GM12878 (cell line): ENCODE measurements around the gene PDIA5. TPM values are rescaled to one million over a fixed set of nuclear protein-coding genes. Genes with fewer than 3 reads are reported as not detected.
A peak's percentile ranks its signal among the peaks of the same experiment; 100 is the strongest.

Source experiments
- BACH1 ChIP-seq: fragments of 450-650 bp; IDR thresholded peaks from 2 replicates; pipeline ENCODE4 v1.6.1; 2017; ENCODE audit warnings: mild to moderate bottlenecking, borderline replicate concordance
- CREB1 ChIP-seq: IDR thresholded peaks from 2 replicates; pipeline ENCODE4 v1.6.1; 2012; ENCODE audit warnings: low read depth, mild to moderate bottlenecking, inconsistent platforms
- EED ChIP-seq: sonication (generic); IDR thresholded peaks from 2 replicates; pipeline ENCODE4 v1.6.1; 2016; ENCODE audit warnings: antibody characterized with exemption, low read depth
- ESRRA ChIP-seq: IDR thresholded peaks from 2 replicates; pipeline ENCODE4 v1.6.1; 2012; ENCODE audit warnings: mild to moderate bottlenecking, low read length, improper control_type of control experiment
- HDAC6 ChIP-seq: fragments of 200-600 bp; sonication (generic); IDR thresholded peaks from one replicate; pipeline ENCODE4 v1.8.0; 2017; ENCODE audit warnings: antibody characterized with exemption; ENCODE audit not compliant: unreplicated experiment
- IKZF1 ChIP-seq: fragments of 450-650 bp; conservative IDR thresholded peaks from 2 replicates; pipeline ENCODE4 v1.6.1; 2017; ENCODE audit warnings: antibody characterized with exemption, mild to moderate bottlenecking
- IRF4 ChIP-seq: IDR thresholded peaks from 2 replicates; pipeline ENCODE4 v1.6.1; 2011; ENCODE audit warnings: low read depth, low read length
- NBN ChIP-seq: fragments of 450-650 bp; IDR thresholded peaks from 2 replicates; pipeline ENCODE4 v1.6.1; 2016
- PAX5 ChIP-seq: IDR thresholded peaks from 2 replicates; pipeline ENCODE4 v1.6.1; 2011; ENCODE audit warnings: low read depth, low read length, borderline replicate concordance
- SIX5 ChIP-seq: IDR thresholded peaks from 2 replicates; pipeline ENCODE4 v1.6.1; 2011; ENCODE audit warnings: mild to moderate bottlenecking, low read depth, low read length, moderate library complexity; ENCODE audit not compliant: severe bottlenecking
- SMARCA5 ChIP-seq: fragments of 450-650 bp; IDR thresholded peaks from 2 replicates; pipeline ENCODE4 v1.6.1; 2017; ENCODE audit warnings: mild to moderate bottlenecking
- STAT3 ChIP-seq: IDR thresholded peaks from 2 replicates; pipeline ENCODE4 v1.6.1; 2011; ENCODE audit warnings: low read depth, low read length, improper control_type of control experiment
- TCF12 ChIP-seq: IDR thresholded peaks from 2 replicates; pipeline ENCODE4 v1.6.1; 2011; ENCODE audit warnings: low read depth, mild to moderate bottlenecking, low read length
- YBX1 ChIP-seq: fragments of 450-650 bp; IDR thresholded peaks from 2 replicates; pipeline ENCODE4 v1.6.1; 2016; ENCODE audit warnings: antibody characterized with exemption
- YY1 ChIP-seq: IDR thresholded peaks from 2 replicates; pipeline ENCODE4 v1.6.1; 2011; ENCODE audit warnings: low read depth, mild to moderate bottlenecking, low read length
- ZBTB40 ChIP-seq: fragments of 450-650 bp; IDR thresholded peaks from 2 replicates; pipeline ENCODE4 v1.6.1; 2016; ENCODE audit warnings: mild to moderate bottlenecking, moderate library complexity, borderline replicate concordance
- polyA plus RNA-seq, 11 experiments: library from polyadenylated mRNA; depleted of rRNA in 4 of 11; unstranded in 6 of 11; stranded (reverse) in 5 of 11; fragments of >200 nt; fragmentation: Nextera tagmentation in 4 of 11; fragmentation: Illumina TruSeq in 1 of 11; extraction: Ambion mirVana in 4 of 11; extraction: Trizol in 1 of 11; gene quantifications; 1 replicate in 1 of 11; 2 replicates in 10 of 11; pipeline versions ENCODE4 v1.2.1 to v1.2.3, GENCODE V29; 2011 to 2016; ENCODE audit warnings: inconsistent platforms in 2 of 11, missing spikeins in 2 of 11, low read depth in 1 of 11
- total RNA-seq, 4 experiments: library from RNA; depleted of rRNA in 3 of 4; stranded (reverse); fragments of >200 nt in 3 of 4; fragmentation: Illumina TruSeq in 1 of 4; extraction: Trizol in 1 of 4; gene quantifications; 2 replicates each; pipeline versions ENCODE4 v1.2.1 to v1.2.3, GENCODE V29; 2013 to 2021
- TF ChIP-seq, protein P1 (sequence below): IDR thresholded peaks from 2 replicates; pipeline ENCODE4 v1.6.1; 2012; ENCODE audit warnings: improper control_type of control experiment, low read depth, low read length; ENCODE audit not compliant: insufficient replicate concordance
- TF ChIP-seq, protein P2 (sequence below): fragments of 450-650 bp; IDR thresholded peaks from 2 replicates; pipeline ENCODE4 v1.6.1; 2018; ENCODE audit warnings: borderline replicate concordance, mild to moderate bottlenecking; ENCODE audit not compliant: partially characterized antibody
- TF ChIP-seq, protein P3 (sequence below): IDR thresholded peaks from 2 replicates; pipeline ENCODE4 v1.6.1; 2012; ENCODE audit warnings: low read depth, low read length, improper control_type of control experiment

PDIA5 gene
- total and polyA plus RNA-seq, 10 of the 15 experiments (the other 5 are each of a cell fraction or from before 2014, with no cell fraction given), result 4.1 to 24.8 (median 19.2) TPM

DNA sequence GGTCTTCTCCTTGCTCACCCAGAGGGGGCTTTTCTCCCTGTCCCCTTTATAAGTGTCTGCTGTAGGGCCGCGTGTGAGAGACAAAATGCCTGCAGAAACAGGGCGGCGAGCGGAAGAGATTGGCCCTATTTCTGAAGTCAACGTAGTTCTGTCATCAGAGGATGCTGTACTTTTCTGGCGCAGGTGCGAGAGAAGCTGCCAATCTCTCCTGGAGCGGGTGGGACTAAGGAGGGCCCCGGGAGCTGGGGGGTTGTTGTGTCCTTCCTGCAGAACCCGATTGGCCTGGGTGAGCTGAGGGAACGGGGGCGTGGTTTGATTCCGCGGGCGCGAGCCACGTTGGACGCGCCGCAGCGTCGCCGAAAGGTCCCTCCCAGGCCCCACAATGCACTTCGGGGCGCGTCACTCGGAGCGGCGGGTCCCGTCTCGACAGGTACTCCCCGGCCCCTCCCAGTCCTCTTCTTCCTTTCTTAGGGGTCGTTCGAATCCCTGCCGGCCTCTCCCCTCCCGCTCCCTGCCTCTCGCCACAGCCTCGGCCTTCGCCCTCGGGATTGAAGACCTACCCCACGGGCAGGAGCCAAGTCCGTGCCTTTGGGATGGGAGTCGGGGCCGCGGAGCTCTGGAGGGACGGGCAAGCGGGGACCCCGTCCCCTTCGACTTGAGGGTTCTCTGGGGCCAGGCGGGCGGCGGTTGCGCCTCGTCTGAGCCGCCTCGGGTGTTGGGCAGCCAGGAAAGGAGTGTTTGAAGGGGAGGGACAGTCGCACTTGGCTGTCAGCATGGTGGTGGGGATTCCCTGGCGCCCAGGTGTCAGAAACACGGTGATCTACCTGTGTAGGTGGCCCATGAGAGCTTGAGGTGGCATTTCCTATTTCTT, 135.0 kb downstream of the PDIA5 start, which contains the start of gene SEC22A (continued):
- no peak for TF ChIP-seq HDAC6
- TF ChIP-seq PAX5, result no peak
- TF ChIP-seq BACH1, result peak; percentile 51; the same call in 1 of the 2 replicates
- no peak for TF ChIP-seq EED
- TF ChIP-seq ZBTB40, result no peak
- TF ChIP-seq YBX1, result no peak
- no peak for TF ChIP-seq SIX5
- TF ChIP-seq STAT3, result no peak
- TF ChIP-seq IKZF1, result peak; percentile 44; the same call in 1 of the 2 replicates
- TF ChIP-seq, protein P1, sequence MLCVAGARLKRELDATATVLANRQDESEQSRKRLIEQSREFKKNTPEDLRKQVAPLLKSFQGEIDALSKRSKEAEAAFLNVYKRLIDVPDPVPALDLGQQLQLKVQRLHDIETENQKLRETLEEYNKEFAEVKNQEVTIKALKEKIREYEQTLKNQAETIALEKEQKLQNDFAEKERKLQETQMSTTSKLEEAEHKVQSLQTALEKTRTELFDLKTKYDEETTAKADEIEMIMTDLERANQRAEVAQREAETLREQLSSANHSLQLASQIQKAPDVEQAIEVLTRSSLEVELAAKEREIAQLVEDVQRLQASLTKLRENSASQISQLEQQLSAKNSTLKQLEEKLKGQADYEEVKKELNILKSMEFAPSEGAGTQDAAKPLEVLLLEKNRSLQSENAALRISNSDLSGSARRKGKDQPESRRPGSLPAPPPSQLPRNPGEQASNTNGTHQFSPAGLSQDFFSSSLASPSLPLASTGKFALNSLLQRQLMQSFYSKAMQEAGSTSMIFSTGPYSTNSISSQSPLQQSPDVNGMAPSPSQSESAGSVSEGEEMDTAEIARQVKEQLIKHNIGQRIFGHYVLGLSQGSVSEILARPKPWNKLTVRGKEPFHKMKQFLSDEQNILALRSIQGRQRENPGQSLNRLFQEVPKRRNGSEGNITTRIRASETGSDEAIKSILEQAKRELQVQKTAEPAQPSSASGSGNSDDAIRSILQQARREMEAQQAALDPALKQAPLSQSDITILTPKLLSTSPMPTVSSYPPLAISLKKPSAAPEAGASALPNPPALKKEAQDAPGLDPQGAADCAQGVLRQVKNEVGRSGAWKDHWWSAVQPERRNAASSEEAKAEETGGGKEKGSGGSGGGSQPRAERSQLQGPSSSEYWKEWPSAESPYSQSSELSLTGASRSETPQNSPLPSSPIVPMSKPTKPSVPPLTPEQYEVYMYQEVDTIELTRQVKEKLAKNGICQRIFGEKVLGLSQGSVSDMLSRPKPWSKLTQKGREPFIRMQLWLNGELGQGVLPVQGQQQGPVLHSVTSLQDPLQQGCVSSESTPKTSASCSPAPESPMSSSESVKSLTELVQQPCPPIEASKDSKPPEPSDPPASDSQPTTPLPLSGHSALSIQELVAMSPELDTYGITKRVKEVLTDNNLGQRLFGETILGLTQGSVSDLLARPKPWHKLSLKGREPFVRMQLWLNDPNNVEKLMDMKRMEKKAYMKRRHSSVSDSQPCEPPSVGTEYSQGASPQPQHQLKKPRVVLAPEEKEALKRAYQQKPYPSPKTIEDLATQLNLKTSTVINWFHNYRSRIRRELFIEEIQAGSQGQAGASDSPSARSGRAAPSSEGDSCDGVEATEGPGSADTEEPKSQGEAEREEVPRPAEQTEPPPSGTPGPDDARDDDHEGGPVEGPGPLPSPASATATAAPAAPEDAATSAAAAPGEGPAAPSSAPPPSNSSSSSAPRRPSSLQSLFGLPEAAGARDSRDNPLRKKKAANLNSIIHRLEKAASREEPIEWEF, result no peak
- TF ChIP-seq CREB1, result peak; percentile 96
- no peak for TF ChIP-seq IRF4
- no peak for TF ChIP-seq TCF12
- no peak for TF ChIP-seq ESRRA
- TF ChIP-seq YY1, result peak; percentile 74; the same call in 1 of the 2 replicates
- TF ChIP-seq, protein P2, sequence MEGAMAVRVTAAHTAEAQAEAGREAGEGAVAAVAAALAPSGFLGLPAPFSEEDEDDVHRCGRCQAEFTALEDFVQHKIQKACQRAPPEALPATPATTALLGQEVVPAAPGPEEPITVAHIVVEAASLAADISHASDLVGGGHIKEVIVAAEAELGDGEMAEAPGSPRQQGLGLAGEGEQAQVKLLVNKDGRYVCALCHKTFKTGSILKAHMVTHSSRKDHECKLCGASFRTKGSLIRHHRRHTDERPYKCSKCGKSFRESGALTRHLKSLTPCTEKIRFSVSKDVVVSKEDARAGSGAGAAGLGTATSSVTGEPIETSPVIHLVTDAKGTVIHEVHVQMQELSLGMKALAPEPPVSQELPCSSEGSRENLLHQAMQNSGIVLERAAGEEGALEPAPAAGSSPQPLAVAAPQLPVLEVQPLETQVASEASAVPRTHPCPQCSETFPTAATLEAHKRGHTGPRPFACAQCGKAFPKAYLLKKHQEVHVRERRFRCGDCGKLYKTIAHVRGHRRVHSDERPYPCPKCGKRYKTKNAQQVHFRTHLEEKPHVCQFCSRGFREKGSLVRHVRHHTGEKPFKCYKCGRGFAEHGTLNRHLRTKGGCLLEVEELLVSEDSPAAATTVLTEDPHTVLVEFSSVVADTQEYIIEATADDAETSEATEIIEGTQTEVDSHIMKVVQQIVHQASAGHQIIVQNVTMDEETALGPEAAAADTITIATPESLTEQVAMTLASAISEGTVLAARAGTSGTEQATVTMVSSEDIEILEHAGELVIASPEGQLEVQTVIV, result no peak
- 0 out of 2 replicates have a peak, but pooled peaks have one; percentile 19 for TF ChIP-seq NBN
- TF ChIP-seq, protein P3, sequence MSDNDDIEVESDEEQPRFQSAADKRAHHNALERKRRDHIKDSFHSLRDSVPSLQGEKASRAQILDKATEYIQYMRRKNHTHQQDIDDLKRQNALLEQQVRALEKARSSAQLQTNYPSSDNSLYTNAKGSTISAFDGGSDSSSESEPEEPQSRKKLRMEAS, result peak; percentile 75
- TF ChIP-seq SMARCA5, result no peak; the same call in 1 of the 2 replicates
